ENCODE data around the gene SPAM1. TPM values are rescaled to one million over a fixed set of nuclear protein-coding genes. Genes with fewer than 3 reads are reported as not detected.
"Not testable (repeated sequence)": the region's sequence is repeated elsewhere in the genome, so short reads cannot be mapped to it uniquely, and the experiment has no call there.

SPAM1 gene, protein sequence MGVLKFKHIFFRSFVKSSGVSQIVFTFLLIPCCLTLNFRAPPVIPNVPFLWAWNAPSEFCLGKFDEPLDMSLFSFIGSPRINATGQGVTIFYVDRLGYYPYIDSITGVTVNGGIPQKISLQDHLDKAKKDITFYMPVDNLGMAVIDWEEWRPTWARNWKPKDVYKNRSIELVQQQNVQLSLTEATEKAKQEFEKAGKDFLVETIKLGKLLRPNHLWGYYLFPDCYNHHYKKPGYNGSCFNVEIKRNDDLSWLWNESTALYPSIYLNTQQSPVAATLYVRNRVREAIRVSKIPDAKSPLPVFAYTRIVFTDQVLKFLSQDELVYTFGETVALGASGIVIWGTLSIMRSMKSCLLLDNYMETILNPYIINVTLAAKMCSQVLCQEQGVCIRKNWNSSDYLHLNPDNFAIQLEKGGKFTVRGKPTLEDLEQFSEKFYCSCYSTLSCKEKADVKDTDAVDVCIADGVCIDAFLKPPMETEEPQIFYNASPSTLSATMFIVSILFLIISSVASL
- total RNA-seq (2014; rRNA removed; shearing (Covaris generic)), result not detected in 2 replicates

DNA sequence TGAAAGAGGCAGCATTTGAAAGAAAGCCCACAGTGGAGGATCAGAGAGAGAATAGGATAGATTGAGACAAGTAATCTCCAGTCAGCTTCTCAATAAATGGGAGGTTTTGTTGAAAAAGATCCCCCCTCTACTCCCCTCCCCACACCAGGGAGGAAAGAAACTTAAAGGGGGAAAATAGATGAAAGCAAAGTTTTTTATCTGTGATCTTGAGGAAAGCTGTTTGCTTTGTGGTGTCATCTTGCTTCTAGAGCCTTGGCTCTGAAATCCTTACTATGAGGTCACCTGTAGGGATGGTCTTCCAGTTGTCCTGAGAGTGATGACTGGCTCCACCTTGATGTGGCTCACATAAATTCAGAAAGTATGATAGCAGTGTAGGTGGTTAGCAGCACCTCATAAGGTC lies at the start of gene SPAM1:
TSS of gene SPAM1 (plus strand) at position 301 of the 400 bp plus-strand sequence. CDS start 28,330 bp downstream, outside the sequence.
- no peaks in the 10 kb centered on the region for H3K9me3 ChIP-seq (replicated peaks)
- no peak within 1 kb of the TSS for H3K27ac ChIP-seq
- H3K36me3 ChIP-seq, result no peaks in the 10 kb centered on the region
- no peaks in the 10 kb centered on the region for H3K27me3 ChIP-seq (replicated peaks)
- H3K4me1 ChIP-seq (replicated peaks), result no peaks in the 10 kb centered on the region
- H3K4me3 ChIP-seq, result no peak within 1 kb of the TSS
- DNase-seq (ENCODE audit: low read depth in 1 of 2, low spot score in 2 of 2), result no peak

DNA sequence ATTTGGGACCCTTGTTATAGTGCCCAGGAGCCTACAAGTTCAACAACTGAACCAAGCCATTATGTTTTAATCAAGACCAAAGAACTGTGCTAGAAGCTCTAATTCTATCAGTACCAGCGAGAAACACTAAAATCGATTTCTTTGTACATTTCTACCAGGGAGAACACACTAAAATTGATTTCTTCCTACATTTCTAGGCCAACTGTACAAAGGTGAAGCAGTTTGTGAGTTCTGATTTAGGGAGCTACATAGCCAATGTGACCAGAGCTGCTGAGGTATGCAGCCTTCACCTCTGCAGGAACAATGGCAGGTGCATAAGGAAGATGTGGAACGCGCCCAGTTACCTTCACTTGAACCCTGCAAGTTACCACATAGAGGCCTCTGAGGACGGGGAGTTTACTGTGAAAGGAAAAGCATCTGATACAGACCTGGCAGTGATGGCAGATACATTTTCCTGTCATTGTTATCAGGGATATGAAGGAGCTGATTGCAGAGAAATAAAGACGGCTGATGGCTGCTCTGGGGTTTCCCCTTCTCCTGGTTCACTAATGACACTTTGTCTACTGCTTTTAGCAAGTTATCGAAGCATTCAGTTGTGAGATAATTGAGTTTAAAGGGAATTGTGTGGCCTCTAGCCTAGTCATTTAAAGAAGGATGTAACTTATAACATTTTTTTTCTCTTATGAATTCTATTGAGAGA lies 48.3 kb upstream of the SPAM1 start:
- Histone ChIP-seq H3K27ac (no peak overlapping the region), H3K9me3 (replicated peaks) (no peaks in the 10 kb centered on the region)
- DNase-seq (ENCODE audit: low read depth in 1 of 2, low spot score in 2 of 2), result no peak

DNA sequence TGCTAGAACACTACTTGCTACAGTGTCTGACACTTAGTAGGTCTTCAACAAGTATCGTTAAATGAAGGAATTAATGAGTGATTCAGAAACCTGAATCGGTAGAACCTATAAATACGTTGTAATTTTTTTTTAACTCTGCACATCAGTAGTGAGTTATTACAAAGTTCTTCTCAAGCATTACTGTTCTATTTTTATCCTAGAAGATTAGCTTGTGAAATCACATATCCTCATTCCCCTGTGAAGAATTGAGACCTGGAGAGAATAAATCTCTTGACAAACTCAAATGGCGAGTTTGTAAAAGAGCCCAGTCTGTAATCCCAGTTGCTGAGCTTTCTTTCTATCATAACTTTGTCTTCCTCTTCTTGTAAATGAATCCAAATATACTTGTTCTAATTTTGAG lies 45.4 kb upstream of the SPAM1 start:
- no peaks in the 10 kb centered on the region for H3K9me3 ChIP-seq (replicated peaks)

More for the DNA sequence above, 48.3 kb upstream of the SPAM1 start:
- H3K4me3 ChIP-seq, result no peak overlapping the region
- H3K27me3 ChIP-seq (replicated peaks), result peaks cover 13% of the 10 kb centered on the region; the same call in 1 of the 2 replicates
- H3K36me3 ChIP-seq, result no peaks in the 10 kb centered on the region
- H3K4me1 ChIP-seq (replicated peaks), result no peaks in the 10 kb centered on the region

DNA sequence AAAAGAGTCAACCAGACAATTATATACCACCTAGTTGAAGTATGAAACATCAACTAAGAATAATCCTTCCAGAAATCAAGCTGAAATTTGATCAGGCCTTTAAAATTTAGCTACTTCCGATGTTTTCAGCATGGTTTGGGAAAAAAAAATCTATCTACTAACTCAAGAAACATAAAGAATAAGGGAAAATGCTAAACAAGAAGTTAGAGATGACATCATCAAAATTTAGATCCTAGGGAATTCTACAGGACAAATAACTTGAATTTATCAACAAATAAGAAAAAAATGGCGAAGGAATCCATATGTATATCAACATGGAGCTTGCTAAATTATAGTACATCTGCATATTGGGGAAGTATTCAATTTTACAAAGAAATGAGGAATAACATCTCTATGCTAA lies 43.7 kb upstream of the SPAM1 start:
- no peaks in the 10 kb centered on the region for H3K36me3 ChIP-seq
- H3K4me3 ChIP-seq, result no peak overlapping the region
- H3K9me3 ChIP-seq (replicated peaks), result no peaks in the 10 kb centered on the region
- no peak for DNase-seq (ENCODE audit: low read depth in 1 of 2, low spot score in 2 of 2)
- peaks cover 6% of the 10 kb centered on the region; the same call in 1 of the 2 replicates for H3K27me3 ChIP-seq (replicated peaks)
- no peaks in the 10 kb centered on the region for H3K4me1 ChIP-seq (replicated peaks)
- no peak overlapping the region for H3K27ac ChIP-seq

More for the DNA sequence above, 45.4 kb upstream of the SPAM1 start:
- H3K4me3 ChIP-seq, result no peak overlapping the region
- DNase-seq (ENCODE audit: low read depth in 1 of 2, low spot score in 2 of 2), result no peak
- no peak overlapping the region for H3K27ac ChIP-seq
- H3K4me1 ChIP-seq (replicated peaks), result no peaks in the 10 kb centered on the region
- peaks cover 13% of the 10 kb centered on the region; the same call in 1 of the 2 replicates for H3K27me3 ChIP-seq (replicated peaks)
- no peaks in the 10 kb centered on the region for H3K36me3 ChIP-seq

DNA sequence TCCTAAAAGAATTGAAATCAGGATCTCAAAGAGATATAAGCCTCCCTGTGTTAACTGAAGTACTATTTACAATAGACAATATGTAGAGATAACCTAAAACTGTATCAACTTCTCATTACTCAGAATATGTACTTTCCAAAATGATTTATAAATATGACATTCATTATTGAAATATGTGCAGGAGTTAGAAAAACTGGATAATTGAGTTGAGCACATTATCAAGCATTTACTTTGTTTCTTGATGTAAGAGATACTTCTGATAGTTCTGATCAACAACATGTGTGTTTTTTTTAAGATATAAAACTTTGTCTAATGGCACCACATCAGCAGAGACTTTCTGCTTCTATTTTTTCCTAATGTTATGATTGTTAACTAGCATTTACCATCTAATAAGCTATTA lies 41.9 kb upstream of the SPAM1 start:
- Histone ChIP-seq H3K27ac (no peak overlapping the region), H3K27me3 (replicated peaks) (0 out of 2 replicates have a peak, but pooled peaks cover 4% of the 10 kb centered on the region), H3K4me3 (no peak overlapping the region), H3K4me1 (replicated peaks) (no peaks in the 10 kb centered on the region), H3K9me3 (replicated peaks) (no peaks in the 10 kb centered on the region), H3K36me3 (no peaks in the 10 kb centered on the region)
- no peak for DNase-seq (ENCODE audit: low read depth in 1 of 2, low spot score in 2 of 2)

DNA sequence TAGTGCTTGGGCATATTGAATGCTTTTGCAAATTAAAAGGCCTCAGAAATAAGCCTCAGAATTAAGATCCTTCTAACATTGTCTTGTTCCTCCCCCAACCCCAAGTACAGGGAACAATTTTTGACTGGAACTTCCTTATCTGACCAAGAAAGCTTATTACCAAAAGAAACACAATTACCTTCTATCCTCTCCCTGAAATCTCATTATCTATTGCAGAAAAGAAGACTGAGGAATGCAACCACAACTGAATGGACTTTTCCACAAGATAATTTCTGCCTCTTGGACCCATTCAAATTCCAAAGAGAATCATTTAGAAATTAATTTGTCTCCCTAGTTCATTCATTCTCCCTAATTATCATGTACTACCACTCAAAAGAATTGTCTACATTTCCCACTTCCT lies 36.8 kb upstream of the SPAM1 start:
- H3K27ac ChIP-seq, result no peak overlapping the region
- no peak for DNase-seq (ENCODE audit: low read depth in 1 of 2, low spot score in 2 of 2)
- H3K9me3 ChIP-seq (replicated peaks), result no peaks in the 10 kb centered on the region
- H3K27me3 ChIP-seq (replicated peaks), result peaks cover 5% of the 10 kb centered on the region; the same call in 1 of the 2 replicates
- no peaks in the 10 kb centered on the region for H3K36me3 ChIP-seq
- no peak overlapping the region for H3K4me3 ChIP-seq
- H3K4me1 ChIP-seq (replicated peaks), result no peaks in the 10 kb centered on the region

DNA sequence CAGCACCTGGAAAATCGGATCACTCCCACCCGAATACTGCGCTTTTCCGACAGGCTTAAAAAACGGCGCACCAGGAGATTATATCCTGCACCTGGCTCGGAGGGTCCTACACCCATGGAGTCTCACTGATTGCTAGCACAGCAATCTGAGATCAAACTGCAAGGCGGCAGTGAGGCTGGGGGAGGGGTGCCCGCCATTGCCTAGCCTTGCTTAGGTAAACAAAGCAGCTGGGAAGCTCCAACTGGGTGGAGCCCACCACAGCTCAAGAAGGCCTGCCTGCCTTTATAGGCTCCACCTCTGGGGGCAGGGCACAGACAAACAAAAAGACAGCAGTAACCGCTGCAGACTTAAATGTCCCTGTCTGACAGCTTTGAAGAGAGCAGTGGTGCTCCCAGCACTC lies 30.3 kb upstream of the SPAM1 start:
- not testable (repeated sequence) for H3K4me1 ChIP-seq (replicated peaks); H3K9me3 ChIP-seq (replicated peaks); DNase-seq (ENCODE audit: low read depth in 1 of 2, low spot score in 2 of 2); H3K27me3 ChIP-seq (replicated peaks); H3K4me3 ChIP-seq; H3K36me3 ChIP-seq; H3K27ac ChIP-seq

DNA sequence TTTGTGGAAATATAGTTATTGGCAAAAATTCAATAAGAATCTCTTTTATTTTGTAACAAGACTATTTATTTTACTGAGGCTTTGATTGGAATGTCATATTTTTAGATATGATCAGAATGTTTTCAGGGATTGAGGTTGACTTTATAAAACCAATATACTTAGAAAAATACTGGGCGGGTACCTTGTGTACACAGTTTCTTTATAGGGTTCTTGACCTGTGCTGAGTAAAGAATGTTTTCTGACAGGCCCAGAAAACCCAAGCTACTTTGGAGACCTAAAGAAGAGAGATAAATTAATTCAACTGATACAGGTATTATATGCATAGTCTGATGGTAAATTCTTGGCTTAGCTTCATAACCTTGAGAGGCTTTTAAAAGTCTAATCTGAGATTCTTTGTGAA lies 23.9 kb upstream of the SPAM1 start:
- H3K9me3 ChIP-seq (replicated peaks), result no peaks in the 10 kb centered on the region

DNA sequence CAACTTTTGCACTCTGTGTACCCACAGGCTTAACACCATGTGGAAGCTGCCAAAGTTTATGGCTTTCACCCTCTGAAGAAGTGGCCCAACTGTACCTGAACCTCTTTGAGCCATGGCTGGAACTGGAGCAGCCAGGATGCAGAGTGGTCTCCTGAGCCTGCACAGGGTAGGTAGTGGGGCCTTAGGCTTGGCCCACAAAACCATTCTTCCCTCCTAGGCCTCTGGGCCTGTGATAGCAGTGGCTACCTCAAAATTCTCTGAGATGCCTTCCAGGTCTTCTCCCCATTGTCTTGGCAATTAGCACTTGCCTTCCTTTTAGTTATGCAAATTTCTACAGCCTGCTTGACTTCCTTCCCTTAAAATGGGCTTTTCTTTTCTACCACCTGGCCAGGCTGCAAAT lies 19.3 kb upstream of the SPAM1 start:
- H3K9me3 ChIP-seq (replicated peaks), result no peaks in the 10 kb centered on the region
- no peaks in the 10 kb centered on the region for H3K27me3 ChIP-seq (replicated peaks)
- H3K27ac ChIP-seq, result no peak overlapping the region

More for the DNA sequence above, 23.9 kb upstream of the SPAM1 start:
- H3K36me3 ChIP-seq, result no peaks in the 10 kb centered on the region
- no peaks in the 10 kb centered on the region for H3K27me3 ChIP-seq (replicated peaks)
- H3K4me3 ChIP-seq, result no peak overlapping the region
- H3K27ac ChIP-seq, result no peak overlapping the region
- H3K4me1 ChIP-seq (replicated peaks), result no peaks in the 10 kb centered on the region
- DNase-seq (ENCODE audit: low read depth in 1 of 2, low spot score in 2 of 2), result no peak

DNA sequence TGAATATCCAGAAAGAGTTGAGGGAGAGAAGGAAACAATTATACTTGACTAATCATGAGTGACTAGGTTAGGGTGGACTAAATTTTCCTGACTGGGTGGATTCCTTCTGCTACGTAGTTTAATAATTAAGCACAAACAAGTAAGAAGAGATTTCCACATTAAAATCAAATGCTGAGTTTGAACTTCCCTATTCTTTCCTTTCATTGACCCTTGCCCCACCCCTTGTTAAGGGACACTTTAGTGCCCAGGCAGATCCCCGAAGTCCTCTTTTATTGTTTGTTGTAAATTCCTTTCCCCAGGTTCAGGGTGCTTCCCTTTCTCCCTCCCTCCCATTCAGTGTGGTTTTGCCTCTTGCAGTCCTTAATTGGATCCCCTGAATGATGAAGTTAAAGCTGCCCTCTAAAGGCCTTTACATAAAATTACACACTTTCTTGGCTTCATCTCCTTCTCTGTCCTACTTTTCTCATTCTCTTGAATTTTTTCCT lies 8.8 kb upstream of the SPAM1 start:
- no peak for DNase-seq (ENCODE audit: low read depth in 1 of 2, low spot score in 2 of 2)
- no peaks in the 10 kb centered on the region for H3K36me3 ChIP-seq
- no peak overlapping the region for H3K4me3 ChIP-seq
- no peaks in the 10 kb centered on the region for H3K4me1 ChIP-seq (replicated peaks)
- no peak overlapping the region for H3K27ac ChIP-seq
- no peaks in the 10 kb centered on the region for H3K27me3 ChIP-seq (replicated peaks)
- H3K9me3 ChIP-seq (replicated peaks), result no peaks in the 10 kb centered on the region

More for the DNA sequence above, 19.3 kb upstream of the SPAM1 start:
- Histone ChIP-seq H3K36me3 (no peaks in the 10 kb centered on the region), H3K4me1 (replicated peaks) (no peaks in the 10 kb centered on the region), H3K4me3 (no peak overlapping the region)
- no peak for DNase-seq (ENCODE audit: low read depth in 1 of 2, low spot score in 2 of 2)

DNA sequence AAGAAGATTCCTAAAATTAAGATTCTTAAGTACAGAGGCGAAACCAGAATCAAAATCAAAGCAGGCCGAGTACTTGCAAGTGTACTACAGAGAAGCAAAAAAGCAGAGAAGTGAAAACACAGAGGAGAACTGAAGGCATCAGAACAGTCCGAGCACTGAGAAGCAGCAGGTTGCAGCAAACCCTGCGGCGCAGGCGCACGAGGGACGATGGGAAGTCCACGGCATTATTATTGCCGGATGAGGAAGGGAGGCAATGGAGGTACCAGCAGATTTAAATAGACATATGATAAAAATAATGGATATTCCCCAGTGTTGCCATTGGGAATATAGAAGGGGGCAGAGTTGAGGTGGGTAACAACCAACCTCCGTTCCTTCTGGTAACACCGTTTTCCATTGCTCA lies 7.2 kb upstream of the SPAM1 start:
- H3K27ac ChIP-seq, result no peak overlapping the region
- H3K4me3 ChIP-seq, result no peak overlapping the region
- no peaks in the 10 kb centered on the region for H3K36me3 ChIP-seq
- H3K9me3 ChIP-seq (replicated peaks), result no peaks in the 10 kb centered on the region
- H3K27me3 ChIP-seq (replicated peaks), result no peaks in the 10 kb centered on the region
- DNase-seq (ENCODE audit: low read depth in 1 of 2, low spot score in 2 of 2), result no peak
- H3K4me1 ChIP-seq (replicated peaks), result no peaks in the 10 kb centered on the region

DNA sequence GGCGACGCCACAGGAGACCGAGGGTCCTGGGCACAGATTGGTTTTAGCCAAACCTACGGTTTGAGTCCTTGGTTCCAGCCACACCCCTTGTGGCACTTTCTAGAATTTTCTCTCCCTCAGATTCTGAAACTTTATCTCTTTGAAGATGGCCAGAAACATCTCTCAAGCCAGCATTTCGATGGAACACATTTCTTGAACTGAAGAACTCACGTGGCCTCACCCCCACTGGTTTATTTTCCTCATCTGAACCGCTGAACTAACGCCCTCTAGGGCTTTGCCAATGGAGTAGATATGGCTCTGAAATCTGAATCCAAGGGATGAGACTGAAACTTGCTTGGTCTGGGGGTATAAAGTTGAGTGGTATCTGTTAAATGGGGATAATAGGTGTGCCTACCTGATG lies 6.7 kb upstream of the SPAM1 start:
- Histone ChIP-seq H3K4me1 (replicated peaks) (no peaks in the 10 kb centered on the region), H3K4me3 (no peak overlapping the region), H3K27me3 (replicated peaks) (no peaks in the 10 kb centered on the region), H3K9me3 (replicated peaks) (no peaks in the 10 kb centered on the region), H3K27ac (no peak overlapping the region), H3K36me3 (no peaks in the 10 kb centered on the region)
- DNase-seq (ENCODE audit: low read depth in 1 of 2, low spot score in 2 of 2), result no peak

DNA sequence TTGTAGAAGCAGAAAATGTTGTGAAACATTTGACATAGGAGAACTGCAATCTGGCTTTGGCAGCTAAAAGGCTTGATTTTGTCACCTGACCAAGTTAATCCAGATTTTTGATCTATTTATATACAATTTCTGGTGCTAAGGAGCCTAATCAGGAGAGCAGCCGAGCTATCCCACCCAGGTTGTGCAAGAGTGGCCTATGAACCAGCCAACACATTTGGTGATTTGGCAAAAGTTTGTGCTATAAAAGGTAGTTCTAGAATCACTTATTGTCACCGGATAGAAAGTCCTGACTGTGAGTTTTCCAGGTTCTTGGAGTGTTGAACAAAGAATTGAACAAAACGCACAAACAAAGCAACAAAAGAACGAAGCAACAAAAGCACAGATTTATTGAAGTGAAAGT lies 1.4 kb upstream of the SPAM1 start:
- Histone ChIP-seq H3K27ac (no peak overlapping the region), H3K36me3 (no peaks in the 10 kb centered on the region), H3K9me3 (replicated peaks) (no peaks in the 10 kb centered on the region), H3K27me3 (replicated peaks) (no peaks in the 10 kb centered on the region), H3K4me1 (replicated peaks) (no peaks in the 10 kb centered on the region), H3K4me3 (no peak overlapping the region)
- DNase-seq (ENCODE audit: low read depth in 1 of 2, low spot score in 2 of 2), result no peak

DNA sequence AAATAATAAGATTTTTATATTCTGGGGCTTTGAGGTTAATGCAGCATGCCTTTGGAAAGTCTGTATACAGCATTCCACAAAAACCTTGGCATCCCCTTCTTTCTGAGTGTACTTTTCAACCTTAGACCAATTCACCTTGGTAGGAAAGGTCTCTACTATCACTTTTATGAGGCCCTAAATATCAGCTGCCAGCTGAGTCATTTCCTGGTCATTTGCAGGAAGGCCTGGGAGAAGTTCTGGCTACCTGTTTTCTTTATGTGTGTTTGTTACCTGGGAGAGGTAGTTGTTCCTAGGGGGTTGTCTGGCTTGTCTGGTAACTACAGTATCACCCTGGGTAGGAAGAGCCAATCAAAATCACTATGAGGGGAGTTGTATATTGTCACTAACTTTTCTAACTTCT lies 4.1 kb downstream of the SPAM1 start:
- H3K27me3 ChIP-seq (replicated peaks), result no peaks in the 10 kb centered on the region
- no peak overlapping the region for H3K4me3 ChIP-seq
- DNase-seq (ENCODE audit: low read depth in 1 of 2, low spot score in 2 of 2), result no peak
- no peaks in the 10 kb centered on the region for H3K36me3 ChIP-seq
- H3K9me3 ChIP-seq (replicated peaks), result no peaks in the 10 kb centered on the region
- no peak overlapping the region for H3K27ac ChIP-seq
- no peaks in the 10 kb centered on the region for H3K4me1 ChIP-seq (replicated peaks)

Measured in SJSA1 (cell line).